Keratinocyte (primary cell): ENCODE data around the gene SUCNR1. TPM values are rescaled to one million over a fixed set of nuclear protein-coding genes. Genes with fewer than 3 reads are reported as not detected.

Source experiments
- DNase-seq: peaks from one replicate; pipeline ENCODE4 v3.0.0-alpha.2; 2011; ENCODE audit warnings: low read depth, missing footprints, low spot score
- FAIRE-seq: peaks from 2 replicates; lab custom pipeline; 2011; peaks lifted over from hg19 to GRCh38; lab: Jason Lieb, UNC
- H2AFZ ChIP-seq: 2 replicates; pipeline ENCODE4 v1.6.0; 2012; ENCODE audit warnings: low read length, control low read depth, inconsistent platforms; ENCODE audit not compliant: control insufficient read depth
- H3K27ac ChIP-seq: 2 replicates; pipeline ENCODE4 v1.5.1; 2011; ENCODE audit warnings: low read length; ENCODE audit not compliant: control insufficient read depth, insufficient read depth
- H3K27me3 ChIP-seq: 3 replicates; pipeline ENCODE4 v1.6.0; 2011; ENCODE audit warnings: low read length; ENCODE audit not compliant: control insufficient read depth, insufficient read depth; ENCODE audit errors: extremely low read depth
- H3K36me3 ChIP-seq, 2 experiments: 2 replicates in 1 of 2; 3 replicates in 1 of 2; pipeline ENCODE4 v1.5.1; 2011; ENCODE audit warnings: low read length in 2 of 2, mild to moderate bottlenecking in 1 of 2; ENCODE audit not compliant: control insufficient read depth in 2 of 2, insufficient read depth in 2 of 2; ENCODE audit errors: extremely low read depth in 1 of 2
- H3K4me1 ChIP-seq: 3 replicates; pipeline ENCODE4 v1.5.1; 2011; ENCODE audit warnings: low read length; ENCODE audit not compliant: control insufficient read depth, insufficient read depth; ENCODE audit errors: extremely low read depth
- H3K4me2 ChIP-seq: 3 replicates; pipeline ENCODE4 v1.6.0; 2011; ENCODE audit warnings: low read depth, low read length; ENCODE audit not compliant: control insufficient read depth, insufficient read depth; ENCODE audit errors: extremely low read depth
- H3K4me3 ChIP-seq, 3 experiments: fragments of 200-600 bp in 1 of 3; sonication (generic) in 1 of 3; 2 replicates in 2 of 3; 3 replicates in 1 of 3; pipeline ENCODE4 v1.5.1; 2011 to 2016; ENCODE audit warnings: low read length in 3 of 3, mild to moderate bottlenecking in 3 of 3, control low read depth in 2 of 3, inconsistent platforms in 1 of 3, low read depth in 1 of 3, mixed read lengths in 1 of 3, mixed run types in 1 of 3, moderate library complexity in 1 of 3; ENCODE audit not compliant: control insufficient read depth in 2 of 3, insufficient read depth in 2 of 3; ENCODE audit errors: extremely low read depth in 1 of 3
- H3K79me2 ChIP-seq: 2 replicates; pipeline ENCODE4 v1.6.0; 2012; ENCODE audit warnings: low read length; ENCODE audit not compliant: control insufficient read depth, insufficient read depth
- H3K9ac ChIP-seq: 3 replicates; pipeline ENCODE4 v1.6.0; 2011; ENCODE audit warnings: low read length; ENCODE audit not compliant: control insufficient read depth, insufficient read depth; ENCODE audit errors: extremely low read depth
- H3K9me1 ChIP-seq: 3 replicates; pipeline ENCODE4 v1.6.0; 2011; ENCODE audit warnings: low read length; ENCODE audit not compliant: control insufficient read depth, insufficient read depth; ENCODE audit errors: extremely low read depth
- H3K9me3 ChIP-seq: 2 replicates; pipeline ENCODE4 v1.5.1; 2012; ENCODE audit warnings: low read depth, low read length; ENCODE audit not compliant: control insufficient read depth
- H4K20me1 ChIP-seq: 3 replicates; pipeline ENCODE4 v1.6.0; 2011; ENCODE audit warnings: low read length; ENCODE audit not compliant: control insufficient read depth, insufficient read depth; ENCODE audit errors: extremely low read depth
- EZH2 ChIP-seq: IDR thresholded peaks from one replicate; pipeline ENCODE4 v1.6.1; 2012; ENCODE audit warnings: inconsistent platforms, mild to moderate bottlenecking, low read length, moderate library complexity
- dilution Hi-C: fragments of 300-500 bp; cut with MboI; formaldehyde crosslinking; loops from one replicate; pipeline ENCODE4 v1.7.0; 2020; ENCODE audit warnings: low sequenced_read_pairs; ENCODE audit not compliant: extremely low pct_ligation_motif_present
- polyA plus RNA-seq, 5 experiments: library from polyadenylated mRNA; depleted of rRNA in 3 of 5; stranded (reverse) in 3 of 5; stranded (forward) in 1 of 5; unstranded in 1 of 5; fragments of >200 nt; gene quantifications; 1 replicate in 1 of 5; 2 replicates in 3 of 5; 3 replicates in 1 of 5; pipeline versions ENCODE4 v1.2.1 to v1.2.3, GENCODE V29; 2011 to 2012; ENCODE audit warnings: missing spikeins in 2 of 5, low read depth in 1 of 5, low replicate concordance in 1 of 5
- TF ChIP-seq, protein P1 (sequence below), 3 experiments: IDR thresholded peaks in 1 of 3; conservative IDR thresholded peaks in 1 of 3; optimal IDR thresholded peaks in 1 of 3; 2 replicates in 2 of 3; 3 replicates in 1 of 3; pipeline versions ENCODE3 to v1.5.1; 2011; ENCODE audit warnings: low read length in 3 of 3, mild to moderate bottlenecking in 3 of 3, moderate library complexity in 2 of 3, control low read depth in 1 of 3, inconsistent platforms in 1 of 3; ENCODE audit not compliant: insufficient read depth in 2 of 3; ENCODE audit errors: extremely low read depth in 1 of 3

Gene SUCNR1
- polyA plus RNA-seq, 1 donor (not counting 4 experiments of a cell fraction or from before 2014, with no cell fraction given) = not detected

DNA sequence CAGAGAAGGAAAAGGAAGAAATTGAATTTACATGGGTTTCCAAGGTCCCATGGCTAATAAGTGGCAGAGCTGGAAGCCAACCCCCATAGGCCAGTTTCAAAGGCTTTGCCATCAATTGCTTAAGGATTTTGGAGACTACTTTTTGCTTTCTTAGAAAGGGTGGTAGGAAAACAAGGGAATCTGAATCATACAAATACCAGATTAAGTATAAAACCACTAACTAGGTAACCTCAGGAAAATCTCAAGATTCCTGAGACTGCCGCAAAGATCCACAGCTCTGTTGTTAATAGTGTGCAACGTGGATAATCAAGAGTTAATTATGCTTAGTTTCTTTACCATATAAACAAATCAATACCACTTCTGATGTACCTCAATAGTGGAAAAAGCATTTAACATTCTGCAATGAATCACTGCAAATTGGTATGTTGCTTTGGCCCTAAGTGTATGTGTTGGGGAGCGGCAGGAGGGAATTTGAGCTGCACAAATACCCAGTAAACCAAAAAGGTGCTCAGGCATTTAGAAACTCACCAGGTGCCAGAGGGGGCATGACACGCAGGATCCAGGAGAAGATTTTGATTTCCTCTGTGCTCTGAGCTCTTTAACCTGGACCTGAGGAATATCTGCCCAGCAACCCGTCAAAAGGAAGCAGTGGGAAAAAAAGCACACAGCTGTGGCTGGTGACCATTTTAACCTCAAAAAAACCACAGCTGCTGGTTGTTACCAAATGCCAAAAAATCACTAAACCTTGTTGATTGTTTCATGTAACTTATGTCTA, 37.5 kb upstream of the SUCNR1 start:
- Histone ChIP-seq H3K9ac (no peak overlapping the region), H2AFZ (no peak overlapping the region), H3K36me3 (no peaks in the 10 kb centered on the region), H4K20me1 (no peaks in the 10 kb centered on the region), H3K4me3 (no peak overlapping the region), H3K9me1 (no peaks in the 10 kb centered on the region), H3K9me3 (no peaks in the 10 kb centered on the region), H3K79me2 (no peaks in the 10 kb centered on the region), H3K27ac (no peak overlapping the region), H3K27me3 (no peaks in the 10 kb centered on the region), H3K4me1 (peaks cover 17% of the 10 kb centered on the region), H3K4me2 (no peak overlapping the region)
- no peak for TF ChIP-seq EZH2
- TF ChIP-seq, protein P1, sequence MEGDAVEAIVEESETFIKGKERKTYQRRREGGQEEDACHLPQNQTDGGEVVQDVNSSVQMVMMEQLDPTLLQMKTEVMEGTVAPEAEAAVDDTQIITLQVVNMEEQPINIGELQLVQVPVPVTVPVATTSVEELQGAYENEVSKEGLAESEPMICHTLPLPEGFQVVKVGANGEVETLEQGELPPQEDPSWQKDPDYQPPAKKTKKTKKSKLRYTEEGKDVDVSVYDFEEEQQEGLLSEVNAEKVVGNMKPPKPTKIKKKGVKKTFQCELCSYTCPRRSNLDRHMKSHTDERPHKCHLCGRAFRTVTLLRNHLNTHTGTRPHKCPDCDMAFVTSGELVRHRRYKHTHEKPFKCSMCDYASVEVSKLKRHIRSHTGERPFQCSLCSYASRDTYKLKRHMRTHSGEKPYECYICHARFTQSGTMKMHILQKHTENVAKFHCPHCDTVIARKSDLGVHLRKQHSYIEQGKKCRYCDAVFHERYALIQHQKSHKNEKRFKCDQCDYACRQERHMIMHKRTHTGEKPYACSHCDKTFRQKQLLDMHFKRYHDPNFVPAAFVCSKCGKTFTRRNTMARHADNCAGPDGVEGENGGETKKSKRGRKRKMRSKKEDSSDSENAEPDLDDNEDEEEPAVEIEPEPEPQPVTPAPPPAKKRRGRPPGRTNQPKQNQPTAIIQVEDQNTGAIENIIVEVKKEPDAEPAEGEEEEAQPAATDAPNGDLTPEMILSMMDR (optimal IDR thresholded peaks at IDR 0.05 in 1 of 3, IDR thresholded peaks at IDR 0.05 in 1 of 3, conservative IDR thresholded peaks at IDR 0.05 in 1 of 3; ENCODE audit: extremely low read depth in 1 of 3, insufficient read depth in 2 of 3, low read length in 3 of 3) = no peak
- FAIRE-seq = no peak
- DNase-seq = no peak
- dilution Hi-C loops = no loop called here

DNA sequence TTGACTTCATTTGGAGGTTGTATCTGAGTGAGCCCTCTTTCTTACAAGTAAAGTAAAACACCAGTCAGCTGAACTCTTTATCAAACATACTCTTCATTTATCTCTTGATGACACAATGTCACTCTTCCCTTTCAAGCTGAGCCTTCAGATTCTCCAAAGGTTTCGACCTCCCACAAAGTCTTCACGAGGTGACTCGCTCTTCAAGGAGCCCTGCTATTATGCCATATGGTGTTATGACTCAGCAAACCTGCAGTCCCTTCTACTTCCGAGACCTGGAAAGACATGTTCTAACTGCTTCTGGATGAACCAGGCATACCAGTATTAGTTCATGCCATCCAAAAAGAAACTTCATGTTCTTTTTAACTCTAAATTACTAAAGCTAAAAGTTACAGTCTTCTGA, 36.4 kb upstream of the SUCNR1 start:
- Histone ChIP-seq H3K9me1 (no peaks in the 10 kb centered on the region), H3K9me3 (no peaks in the 10 kb centered on the region), H2AFZ (peak overlapping the region; percentile 74), H3K4me2 (peak overlapping the region; percentile 82), H3K4me3 (peak overlapping the region in 1 of 3 experiments; percentile 60), H4K20me1 (no peaks in the 10 kb centered on the region), H3K79me2 (no peaks in the 10 kb centered on the region), H3K27ac (peak overlapping the region; percentile 68), H3K36me3 (no peaks in the 10 kb centered on the region), H3K9ac (peak overlapping the region; percentile 34), H3K27me3 (no peaks in the 10 kb centered on the region), H3K4me1 (peaks cover 17% of the 10 kb centered on the region)
- DNase-seq (peak; percentile 30), FAIRE-seq (peak; percentile 99)
- no peak for TF ChIP-seq EZH2
- TF ChIP-seq, protein P1 (optimal IDR thresholded peaks at IDR 0.05 in 1 of 3, IDR thresholded peaks at IDR 0.05 in 1 of 3, conservative IDR thresholded peaks at IDR 0.05 in 1 of 3; ENCODE audit: extremely low read depth in 1 of 3, insufficient read depth in 2 of 3, low read length in 3 of 3) = no peak
- dilution Hi-C loops = no loop called here
